GM21526 (cell line): ENCODE results near the gene HAVCR2.

Source experiments
- ATAC-seq: cut with Tn5 transposase; IDR thresholded peaks from one replicate; pipeline ENCODE4 v1.9.1; 2021; ENCODE audit warnings: moderate library complexity; ENCODE audit not compliant: unreplicated experiment, low FRiP score

HAVCR2 gene

GRCh38 chr5:157108976-157109375 is at the start of gene HAVCR2:
Gene HAVCR2, minus strand, starts transcription at chr5:157109044. Its CDS starts 61 bp downstream, at chr5:157108983.
- peak; percentile 83 for ATAC-seq

DNA sequence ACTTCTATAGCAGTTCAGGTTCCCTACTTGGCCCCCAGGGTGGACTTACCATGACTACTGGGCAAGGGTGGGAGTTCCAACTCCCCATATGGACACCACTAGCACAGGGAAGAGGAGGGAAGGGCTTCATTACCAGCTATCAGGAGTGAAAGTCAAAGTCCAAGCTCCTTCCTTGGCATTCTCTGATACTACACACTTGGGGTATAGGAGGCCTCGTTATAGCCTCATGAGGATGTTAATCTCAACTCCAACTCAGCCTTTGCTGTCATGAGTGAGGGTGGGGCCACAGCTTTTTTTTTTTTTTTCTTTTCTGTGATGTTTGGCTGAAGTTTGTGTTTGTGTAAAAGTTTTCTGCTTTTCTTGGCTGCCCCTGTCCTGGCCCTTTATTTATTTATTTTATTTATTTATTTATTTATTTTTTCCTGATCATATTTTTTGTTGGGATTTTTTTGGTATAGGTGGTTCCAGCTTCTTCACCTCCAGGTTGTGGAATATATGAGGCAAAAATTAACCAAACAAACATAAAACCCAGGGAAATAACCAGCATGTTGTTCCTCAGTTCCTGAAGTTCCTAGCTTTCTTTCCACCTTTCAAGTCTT is 48.5 kb upstream of the HAVCR2 start:
- ATAC-seq, result no peak

- ATAC-seq, result no peak
Observed at GRCh38 chr5:157155297-157155696, 46.5 kb upstream of the HAVCR2 start.

- ATAC-seq, result no peak
Observed at GRCh38 chr5:157150995-157151394, 42.2 kb upstream of the HAVCR2 start.

GRCh38 chr5:157148734-157149615 is 40.1 kb upstream of the HAVCR2 start:
- peak; percentile 65 for ATAC-seq

DNA sequence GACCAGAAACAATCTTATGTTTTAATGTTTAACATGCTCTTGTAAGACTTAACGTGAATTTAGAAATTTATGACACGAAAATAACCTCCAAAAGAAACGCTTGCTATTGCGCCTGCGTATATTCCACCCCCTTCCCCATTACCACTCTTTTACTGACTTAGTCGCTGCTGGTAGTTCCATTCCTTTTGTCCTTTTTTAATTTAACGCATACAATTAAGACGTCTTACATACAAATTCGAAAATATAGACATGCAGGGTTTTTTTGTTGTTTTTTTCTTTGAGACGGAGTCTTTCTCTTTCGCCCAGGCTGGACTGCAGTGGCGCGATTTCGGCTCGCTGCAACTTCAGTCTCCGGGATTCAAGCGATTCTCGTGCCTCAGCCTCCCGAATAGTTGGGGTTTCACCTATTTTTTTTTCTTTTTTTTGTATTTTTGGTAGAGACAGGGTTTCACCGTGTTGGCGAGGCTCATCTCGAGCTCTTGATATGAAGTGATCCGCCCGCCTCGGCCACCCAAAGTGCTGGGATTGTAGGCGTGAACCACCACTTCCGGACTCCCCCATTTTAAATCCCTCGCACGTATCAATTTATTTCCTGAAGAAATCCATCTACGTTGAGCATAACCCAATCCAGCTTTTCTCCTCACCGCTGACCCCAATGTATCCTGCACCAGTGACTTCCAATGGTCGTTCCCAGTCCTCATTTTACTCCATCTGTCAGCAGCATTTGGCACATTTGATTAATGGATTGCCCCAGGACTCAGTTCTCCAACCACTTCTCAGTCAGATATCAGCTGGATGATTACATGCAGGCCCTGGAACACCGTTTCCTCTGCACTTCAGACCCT is 34.5 kb upstream of the HAVCR2 start:
- ATAC-seq, result peak; percentile 39

- ATAC-seq, result peak; percentile 99
Observed at GRCh38 chr5:157142317-157143126, 33.7 kb upstream of the HAVCR2 start, which contains the start of gene MED7. Gene MED7, minus strand, starts transcription at chr5:157142865. Its CDS starts 3,434 bp downstream, at chr5:157139431.

DNA sequence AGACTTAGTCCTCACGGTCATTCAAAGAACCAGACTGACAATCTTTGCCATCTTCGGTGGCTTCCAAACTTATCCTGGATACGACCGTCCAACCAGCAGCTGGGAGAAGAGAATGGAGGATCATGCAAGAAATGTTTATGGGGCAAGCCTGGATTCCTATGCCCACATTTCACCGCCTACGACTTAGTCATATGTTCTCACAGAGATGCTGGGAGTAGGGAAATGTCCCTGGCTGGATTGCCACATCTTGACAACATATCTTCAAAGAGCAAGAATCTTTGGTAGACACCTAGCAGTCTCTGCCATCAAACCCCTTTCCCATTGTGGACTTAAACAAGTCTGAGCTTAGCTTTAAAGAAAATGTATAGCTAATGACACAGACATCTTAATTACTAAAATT is 28.8 kb upstream of the HAVCR2 start:
- no peak for ATAC-seq

- ATAC-seq, result no peak
Observed at GRCh38 chr5:157132281-157132612, 23.4 kb upstream of the HAVCR2 start.

DNA sequence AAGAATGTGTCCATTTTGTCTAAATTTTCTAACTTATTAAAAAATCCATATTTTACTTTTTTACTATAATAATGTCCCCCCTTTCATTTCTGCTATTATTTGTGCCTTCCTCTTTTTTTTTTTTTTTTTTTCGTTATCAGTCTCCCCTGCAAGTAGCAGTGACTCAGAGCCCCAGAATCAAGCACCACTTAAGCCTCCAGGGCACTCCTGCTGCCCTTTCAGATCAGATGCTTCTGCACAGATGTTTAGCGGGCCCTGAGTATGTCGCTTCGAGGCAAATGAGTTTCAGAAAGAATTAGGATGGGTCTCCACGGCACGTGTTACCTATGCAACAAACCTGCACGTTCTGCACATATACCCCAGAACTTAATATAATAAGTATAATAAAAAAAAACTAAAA is 22.1 kb upstream of the HAVCR2 start:
- ATAC-seq, result no peak

DNA sequence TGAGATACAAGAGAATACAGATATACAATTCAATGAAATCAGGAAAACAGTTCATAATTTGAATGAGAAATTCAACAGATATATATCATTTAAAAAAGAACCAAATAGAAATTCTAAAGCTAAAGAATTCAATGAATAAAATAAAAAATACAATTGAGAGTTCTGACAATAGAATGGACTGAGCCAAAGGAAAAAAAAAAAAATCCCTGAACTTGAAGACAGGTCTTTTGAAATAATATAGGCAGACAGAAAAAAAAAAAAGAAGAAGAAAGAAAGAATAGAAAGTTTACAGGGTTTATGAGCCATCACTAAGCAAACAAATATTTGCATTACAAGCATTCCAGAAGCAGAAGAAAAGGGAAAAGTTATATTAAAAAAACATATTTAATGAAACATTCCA is 12.9 kb upstream of the HAVCR2 start:
- ATAC-seq, result no peak

GRCh38 chr5:157120102-157120501 is 11.3 kb upstream of the HAVCR2 start:
- ATAC-seq, result no peak

- ATAC-seq, result peak; percentile 63
Observed at GRCh38 chr5:157116483-157116954, 7.7 kb upstream of the HAVCR2 start.

GRCh38 chr5:157115502-157115901 is 6.7 kb upstream of the HAVCR2 start:
- ATAC-seq, result no peak

DNA sequence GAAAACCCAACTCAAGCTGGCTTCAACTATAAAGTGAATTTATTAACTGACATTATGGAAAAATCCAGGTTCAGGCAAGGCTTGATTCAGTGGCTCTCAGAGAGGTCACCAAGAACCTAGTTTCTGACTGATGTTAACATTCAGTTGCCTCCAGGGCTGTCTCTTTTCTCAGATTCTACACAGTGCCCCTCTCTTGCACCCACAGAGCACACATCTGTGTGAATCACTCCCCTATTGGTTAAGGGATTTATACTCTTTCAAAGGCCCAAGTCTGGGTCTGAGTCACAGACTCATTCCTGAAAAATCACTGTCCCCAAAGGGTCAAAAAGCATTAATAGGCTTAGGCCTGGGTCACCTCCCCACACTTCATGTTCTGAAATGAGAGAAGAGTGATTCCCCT is 6.2 kb upstream of the HAVCR2 start:
- no peak for ATAC-seq

- ATAC-seq, result no peak
Observed at GRCh38 chr5:157113002-157113401, 4.2 kb upstream of the HAVCR2 start.

DNA sequence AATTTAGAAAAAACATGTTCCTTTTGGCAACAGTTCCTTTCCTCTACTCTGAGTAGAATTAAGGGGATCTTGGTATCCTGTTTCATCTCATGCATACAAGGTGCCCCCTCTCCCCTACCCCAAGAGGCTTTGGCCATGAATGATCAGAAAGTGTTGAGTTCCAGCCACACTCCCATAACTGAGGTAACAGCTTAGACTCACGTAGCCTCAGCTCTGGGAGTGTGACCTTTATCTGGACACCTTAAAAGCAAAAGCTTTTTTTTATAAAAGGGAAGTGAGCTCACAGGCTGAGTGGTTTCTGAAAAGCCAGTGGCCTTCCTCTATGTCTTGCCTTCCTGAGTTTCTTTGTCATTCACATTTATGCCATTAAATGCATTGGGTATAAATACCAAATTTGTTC is 900 bp upstream of the HAVCR2 start:
- peak; percentile 78 for ATAC-seq

- ATAC-seq, result no peak
Observed at GRCh38 chr5:157107508-157107907, 1.3 kb downstream of the HAVCR2 start.

- ATAC-seq, result no peak
Observed at GRCh38 chr5:157106630-157107461, 2.0 kb downstream of the HAVCR2 start.
